ENCODE data around the gene PLEKHG7. TPM values are rescaled to one million over a fixed set of nuclear protein-coding genes. Genes with fewer than 3 reads are reported as not detected.
"Not testable (repeated sequence)": the region's sequence is repeated elsewhere in the genome, so short reads cannot be mapped to it uniquely, and the experiment has no call there.

Gene PLEKHG7
- total and polyA plus RNA-seq, 2 experiments from 2014 or later, result not detected

DNA sequence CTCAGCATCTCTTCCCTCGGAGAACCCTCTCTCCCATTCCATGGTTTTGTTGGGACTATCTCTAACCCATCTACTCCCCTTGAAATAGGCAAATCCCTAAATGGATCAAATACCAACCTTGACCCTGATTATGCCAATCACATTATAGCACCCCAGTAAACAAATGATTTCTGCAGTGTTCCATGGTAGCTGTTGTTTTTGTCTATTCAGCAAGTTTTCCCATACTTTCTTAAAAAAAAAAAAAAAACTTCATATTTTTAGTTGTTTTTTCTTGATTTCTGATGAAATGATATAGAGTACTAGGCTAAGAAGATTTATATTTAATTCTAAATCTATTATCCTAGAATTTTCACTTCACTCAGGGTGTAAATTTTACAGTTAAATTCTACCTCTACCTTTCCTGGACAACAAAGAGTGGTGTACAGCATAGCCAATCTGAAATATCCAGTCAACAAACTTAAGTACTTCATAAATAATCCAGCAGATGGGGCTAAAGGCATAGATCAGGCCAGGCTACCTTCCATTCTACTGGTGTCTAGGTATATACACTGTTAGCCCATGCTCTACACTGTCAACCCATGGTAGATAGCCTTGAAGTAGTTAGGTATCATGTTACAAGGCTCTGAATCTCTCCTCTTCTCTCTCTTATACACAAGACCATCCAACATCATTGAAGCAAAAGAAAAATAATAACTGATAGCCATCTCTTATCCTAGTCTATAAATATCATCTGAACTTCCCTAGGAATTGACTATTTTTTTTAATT is 82.2 kb downstream of the PLEKHG7 start:
- in situ Hi-C loops (cut with MboI), result no loop called here
- peak overlapping the region; percentile 14; the same call in 1 of the 2 replicates for H3K9ac ChIP-seq

DNA sequence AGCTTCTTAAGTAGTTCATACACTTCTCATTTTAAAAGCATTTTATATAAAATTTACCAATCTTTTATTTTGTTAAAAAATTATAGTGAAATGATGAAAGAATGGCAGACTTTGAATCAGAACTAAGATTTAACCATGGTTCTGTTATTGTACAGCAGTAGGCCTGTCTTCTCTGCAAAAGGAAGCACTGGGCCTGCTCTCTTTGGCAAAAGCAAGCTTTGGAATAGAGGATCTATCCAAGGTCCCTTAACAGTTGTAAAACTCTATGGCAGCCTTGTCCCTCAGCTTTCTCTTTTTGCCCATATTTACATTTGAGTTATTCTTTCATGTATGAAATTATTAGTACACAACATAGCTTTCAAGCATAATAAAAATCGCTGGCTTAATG is 82.8 kb downstream of the PLEKHG7 start:
- Histone ChIP-seq H2AFZ (no peak overlapping the region), H3K4me2 (ENCODE audit: unreplicated experiment) (peak overlapping the region; percentile 23), H3K9me2 (ENCODE audit: insufficient read depth) (no peaks in the 10 kb centered on the region), H3K36me3 (ENCODE audit: low read depth) (0 out of 2 replicates have a peak, but pooled peaks cover 7% of the 10 kb centered on the region), H3K4me1 (ENCODE audit: insufficient read depth) (peaks cover 32% of the 10 kb centered on the region), H3K79me2 (ENCODE audit: insufficient read depth) (peaks cover 19% of the 10 kb centered on the region; the same call in 1 of the 2 replicates), H3K27me3 (replicated peaks; ENCODE audit: insufficient read depth) (no peaks in the 10 kb centered on the region), H3F3A (ENCODE audit: insufficient read depth) (peaks cover 20% of the 10 kb centered on the region), H3K9ac (no peak overlapping the region), H4K20me1 (ENCODE audit: insufficient read depth) (no peaks in the 10 kb centered on the region), H3K27ac (0 out of 2 replicates have a peak overlapping the region, but pooled peaks have one; percentile 9), H3K9me3 (ENCODE audit: low read depth) (no peaks in the 10 kb centered on the region), H3K4me3 (no peak overlapping the region)
- no peak for DNase-seq
- 48 to 50% methylated on average over 1 of the region's 1 CpG for WGBS, 2 experiments (ENCODE audit: low coverage in 1 of 2, low lambda C conversion rate in 2 of 2, missing lambda C conversion rate in 2 of 2)
- in situ Hi-C loops (cut with MboI), result no loop called here
- TF ChIP-seq EZH2phosphoT487 (IDR thresholded peaks at IDR 0.05; ENCODE audit: insufficient read depth, low read depth), result no peak

More for the DNA sequence above, 82.2 kb downstream of the PLEKHG7 start:
- Histone ChIP-seq H3K9me2 (ENCODE audit: insufficient read depth) (no peaks in the 10 kb centered on the region), H3K27ac (peak overlapping the region; percentile 28), H3K4me3 (no peak overlapping the region), H3K36me3 (ENCODE audit: low read depth) (peaks cover 11% of the 10 kb centered on the region), H2AFZ (no peak overlapping the region), H3K79me2 (ENCODE audit: insufficient read depth) (peaks cover 18% of the 10 kb centered on the region; the same call in 1 of the 2 replicates), H4K20me1 (ENCODE audit: insufficient read depth) (no peaks in the 10 kb centered on the region), H3K4me1 (ENCODE audit: insufficient read depth) (peaks cover 32% of the 10 kb centered on the region), H3K27me3 (replicated peaks; ENCODE audit: insufficient read depth) (no peaks in the 10 kb centered on the region), H3F3A (ENCODE audit: insufficient read depth) (peaks cover 20% of the 10 kb centered on the region), H3K9me3 (ENCODE audit: low read depth) (no peaks in the 10 kb centered on the region), H3K4me2 (ENCODE audit: unreplicated experiment) (no peak overlapping the region)
- DNase-seq, result peak; percentile 79
- TF ChIP-seq EZH2phosphoT487 (IDR thresholded peaks at IDR 0.05; ENCODE audit: insufficient read depth, low read depth), result no peak
- no peak for TF ChIP-seq EZH2 (IDR thresholded peaks at IDR 0.05; ENCODE audit: insufficient read depth, poor library complexity, severe bottlenecking)
- WGBS, 2 experiments (ENCODE audit: low coverage in 1 of 2, low lambda C conversion rate in 2 of 2, missing lambda C conversion rate in 2 of 2), result 54 to 55% methylated on average over 1 of the region's 1 CpG

DNA sequence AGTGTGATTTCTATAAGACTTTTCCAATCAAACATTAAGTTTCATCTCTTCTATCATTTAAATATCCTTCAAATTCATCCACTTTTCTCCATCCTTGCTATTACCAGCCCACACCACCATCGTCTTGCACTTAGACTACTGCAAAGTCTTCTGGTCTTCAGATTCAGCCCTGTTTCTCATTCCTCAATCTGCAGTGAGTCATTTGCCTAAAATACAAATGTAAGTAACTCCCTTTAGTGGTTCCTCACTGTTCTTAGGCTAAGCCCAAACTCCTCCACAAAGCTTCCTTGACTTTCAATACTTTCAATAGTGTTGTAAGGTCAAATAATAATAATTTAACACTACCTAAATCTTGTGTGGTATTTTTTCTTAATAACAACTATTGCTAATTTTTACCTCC is 83.3 kb downstream of the PLEKHG7 start:
- TF ChIP-seq EZH2phosphoT487 (IDR thresholded peaks at IDR 0.05; ENCODE audit: insufficient read depth, low read depth), result no peak
- TF ChIP-seq EZH2 (IDR thresholded peaks at IDR 0.05; ENCODE audit: insufficient read depth, poor library complexity, severe bottlenecking), result no peak
- Histone ChIP-seq H3K27ac (0 out of 2 replicates have a peak overlapping the region, but pooled peaks have one; percentile 9), H3K27me3 (replicated peaks; ENCODE audit: insufficient read depth) (no peaks in the 10 kb centered on the region), H3K9me2 (ENCODE audit: insufficient read depth) (no peaks in the 10 kb centered on the region), H3K79me2 (ENCODE audit: insufficient read depth) (peaks cover 22% of the 10 kb centered on the region), H3K36me3 (ENCODE audit: low read depth) (0 out of 2 replicates have a peak, but pooled peaks cover 7% of the 10 kb centered on the region), H3K4me3 (no peak overlapping the region), H2AFZ (no peak overlapping the region), H3K4me2 (ENCODE audit: unreplicated experiment) (peak overlapping the region; percentile 23), H4K20me1 (ENCODE audit: insufficient read depth) (no peaks in the 10 kb centered on the region), H3F3A (ENCODE audit: insufficient read depth) (peaks cover 20% of the 10 kb centered on the region), H3K9me3 (ENCODE audit: low read depth) (no peaks in the 10 kb centered on the region), H3K4me1 (ENCODE audit: insufficient read depth) (peaks cover 32% of the 10 kb centered on the region), H3K9ac (no peak overlapping the region)
- peak; percentile 71 for DNase-seq
- in situ Hi-C loops (cut with MboI), result no loop called here
- 12 to 16% methylated on average over 1 of the region's 1 CpG for WGBS, 2 experiments (ENCODE audit: low coverage in 1 of 2, low lambda C conversion rate in 2 of 2, missing lambda C conversion rate in 2 of 2)

DNA sequence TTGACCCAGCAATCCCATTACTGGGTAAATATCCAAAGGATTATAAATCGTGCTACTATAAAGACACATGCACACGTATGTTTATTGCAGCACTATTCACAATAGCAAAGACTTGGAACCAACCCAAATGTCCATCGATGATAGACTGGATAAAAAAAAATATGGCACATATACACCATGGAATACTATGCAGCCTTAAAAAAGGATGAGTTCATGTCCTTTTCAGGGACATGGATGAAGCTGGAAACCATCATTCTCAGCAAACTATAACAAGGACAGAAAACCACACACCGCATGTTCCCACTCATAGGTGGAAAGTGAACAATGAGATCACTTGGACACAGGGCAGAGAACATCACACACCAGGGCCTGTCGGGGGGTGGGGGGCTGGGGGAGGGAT is 91.6 kb downstream of the PLEKHG7 start:
- DNase-seq; in situ Hi-C loops (cut with MboI): not testable (repeated sequence)

More for the DNA sequence above, 91.6 kb downstream of the PLEKHG7 start:
- not testable (repeated sequence) for H3K27ac ChIP-seq; H2AFZ ChIP-seq; H3K4me1 ChIP-seq (ENCODE audit: insufficient read depth); H3K9me3 ChIP-seq (ENCODE audit: low read depth); H3K9ac ChIP-seq; H3K4me3 ChIP-seq; H4K20me1 ChIP-seq (ENCODE audit: insufficient read depth); H3K4me2 ChIP-seq (ENCODE audit: unreplicated experiment); H3K27me3 ChIP-seq (replicated peaks; ENCODE audit: insufficient read depth); H3F3A ChIP-seq (ENCODE audit: insufficient read depth); H3K9me2 ChIP-seq (ENCODE audit: insufficient read depth)
- Histone ChIP-seq H3K79me2 (ENCODE audit: insufficient read depth) (peaks cover 48% of the 10 kb centered on the region), H3K36me3 (ENCODE audit: low read depth) (peaks cover 27% of the 10 kb centered on the region)
- WGBS, 2 experiments (ENCODE audit: low coverage in 1 of 2, low lambda C conversion rate in 2 of 2, missing lambda C conversion rate in 2 of 2), result 94 to 96% methylated on average over 5 of the region's 5 CpGs

Measured in GM23248 (cell line).